CD4-positive, alpha-beta T cell treated with Interleukin-10 for 1 hour (primary cell): Measurements from ENCODE around the gene FAM180B.
"Not testable (repeated sequence)": the region's sequence is repeated elsewhere in the genome, so short reads cannot be mapped to it uniquely, and the experiment has no call there.

Experiments
- DNase-seq: peaks from one replicate; pipeline ENCODE4 v3.0.0-alpha.2; 2020

The FAM180B gene, protein sequence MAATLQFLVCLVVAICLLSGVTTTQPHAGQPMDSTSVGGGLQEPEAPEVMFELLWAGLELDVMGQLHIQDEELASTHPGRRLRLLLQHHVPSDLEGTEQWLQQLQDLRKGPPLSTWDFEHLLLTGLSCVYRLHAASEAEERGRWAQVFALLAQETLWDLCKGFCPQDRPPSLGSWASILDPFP

GRCh38 chr11:47586098-47586855 lies at the start of gene FAM180B:
FAM180B (plus strand) TSS chr11:47586678; CDS start chr11:47586769, 91 bp downstream.
- DNase-seq = no peak

- no peak for DNase-seq
Measured at GRCh38 chr11:47536915-47537314, 49.6 kb upstream of the FAM180B start.

DNA sequence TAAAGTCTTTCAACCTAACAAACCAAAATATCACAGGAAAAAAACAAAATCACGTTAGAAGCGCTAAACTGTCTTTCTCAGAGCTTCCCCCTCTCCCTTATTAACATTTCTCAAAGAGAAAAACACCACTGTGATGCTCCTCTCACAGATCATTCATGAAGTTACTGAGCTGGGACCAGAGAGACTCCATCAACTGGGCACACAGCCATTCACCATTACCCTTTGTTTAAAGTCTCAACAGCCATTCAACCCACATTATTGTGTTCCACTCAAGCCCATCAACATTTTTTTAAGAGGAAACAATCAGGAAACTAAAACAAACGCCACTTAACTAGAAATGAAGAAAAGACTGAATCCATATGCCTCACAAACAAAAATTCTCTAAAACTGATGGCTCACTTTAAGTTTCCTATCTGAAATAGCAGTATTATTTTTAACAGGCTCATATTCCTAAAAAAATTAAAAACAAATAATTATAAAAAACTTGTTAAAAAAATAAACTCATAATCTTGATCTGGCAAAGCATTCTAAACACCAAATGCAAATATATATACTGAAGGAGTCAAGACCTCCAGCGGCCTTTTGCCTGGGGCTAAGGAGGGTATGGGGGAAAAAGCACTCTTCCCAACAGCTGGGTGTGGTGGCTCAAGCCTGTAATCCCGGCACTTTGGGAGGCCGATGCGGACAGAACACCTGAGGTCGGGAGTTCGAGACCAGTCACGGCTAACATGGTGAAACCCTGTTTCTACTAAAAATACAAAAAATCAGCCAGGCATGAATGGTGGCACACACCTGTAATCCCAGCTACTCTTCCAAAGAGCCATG lies 47.5 kb upstream of the FAM180B start:
- no peak for DNase-seq

DNA sequence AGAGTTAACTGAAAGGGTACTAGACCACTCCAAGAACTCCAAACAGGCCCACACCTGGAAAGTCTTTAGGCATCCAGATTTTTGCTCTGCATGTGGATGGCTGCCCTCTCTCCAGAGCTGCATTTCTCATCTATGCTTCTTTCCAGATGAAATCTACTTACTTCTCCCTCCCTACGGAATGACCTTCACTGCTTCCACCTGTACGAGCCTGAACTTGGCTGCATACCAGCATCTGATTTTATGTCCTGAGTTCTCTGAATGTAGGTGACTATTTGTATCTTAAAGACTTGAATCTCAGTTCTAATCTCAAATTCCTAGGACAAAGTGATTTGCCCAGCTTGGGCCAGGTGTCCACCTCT lies 46.8 kb upstream of the FAM180B start:
- no peak for DNase-seq

GRCh38 chr11:47541070-47541469 lies 45.4 kb upstream of the FAM180B start:
- no peak for DNase-seq

GRCh38 chr11:47545298-47545697 lies 41.2 kb upstream of the FAM180B start:
- DNase-seq = no peak

GRCh38 chr11:47546274-47546673 lies 40.2 kb upstream of the FAM180B start:
- not testable (repeated sequence) for DNase-seq

DNA sequence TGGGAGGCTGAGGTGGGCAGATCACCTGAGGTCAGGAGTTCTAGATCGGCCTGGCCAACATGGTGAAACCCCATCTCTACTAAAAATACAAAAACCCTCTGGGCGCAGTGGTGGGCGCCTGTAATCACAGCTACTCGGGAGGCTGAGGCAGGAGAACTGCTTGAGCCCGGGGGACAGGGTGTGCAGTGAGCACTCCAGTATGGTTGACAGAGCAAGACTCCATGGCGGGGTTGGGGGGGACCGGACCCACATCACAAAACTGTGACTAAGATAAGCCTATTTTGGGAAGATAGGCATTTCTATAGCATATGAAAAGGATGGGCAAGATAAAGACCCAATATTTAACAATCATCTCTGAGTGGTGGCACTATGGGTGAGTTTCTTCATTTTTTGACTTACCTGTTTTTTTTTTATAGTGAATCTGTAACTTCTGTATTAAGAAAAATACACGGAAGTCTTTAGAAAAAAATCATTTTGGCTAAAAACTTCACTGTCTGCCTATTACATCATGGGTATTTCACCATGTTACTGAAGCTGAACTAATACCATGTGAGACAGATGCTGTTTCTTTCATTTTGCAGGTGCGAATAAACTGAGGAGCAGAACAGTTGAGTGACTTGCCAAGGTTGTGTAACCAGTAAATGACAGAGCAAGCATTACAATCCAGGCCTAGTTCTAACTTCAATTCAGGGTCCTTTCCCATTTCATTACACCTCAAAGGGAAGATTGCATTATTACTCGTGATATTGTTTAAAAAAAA lies 36.0 kb upstream of the FAM180B start:
- DNase-seq = no peak

- peak; percentile 30 for DNase-seq
Measured at GRCh38 chr11:47551086-47551485, 35.4 kb upstream of the FAM180B start.

DNA sequence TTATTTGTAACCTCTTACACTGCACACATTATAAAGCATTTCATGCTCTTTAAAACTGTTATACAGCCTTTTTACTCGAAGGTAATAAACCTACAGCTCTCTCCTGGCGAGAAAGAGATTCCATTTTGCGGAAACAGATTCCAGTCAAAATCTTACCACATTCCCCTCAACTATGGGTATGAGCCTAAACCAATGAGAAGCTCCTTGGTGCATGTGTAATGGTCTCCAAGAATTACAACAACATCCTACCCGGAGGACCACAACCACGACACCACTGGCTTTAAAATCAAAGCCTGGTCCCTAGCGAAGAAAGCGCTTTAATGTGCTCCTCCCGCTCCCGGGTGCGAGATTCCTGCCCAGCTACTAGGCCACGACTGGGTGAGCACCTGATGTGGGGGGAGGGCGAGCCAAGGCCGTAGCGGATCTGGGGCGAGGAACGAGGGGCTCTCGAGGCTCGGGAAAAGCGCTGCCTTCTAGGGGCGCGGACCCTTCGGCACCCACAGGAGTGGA lies 34.4 kb upstream of the FAM180B start:
- DNase-seq = peak; percentile 24

- peak; percentile 92 for DNase-seq
Measured at GRCh38 chr11:47552566-47553405, 33.7 kb upstream of the FAM180B start, which contains the start of gene CELF1. CELF1 (minus strand) TSS chr11:47553132; CDS start chr11:47499523, 53,609 bp downstream.

- DNase-seq = no peak
Measured at GRCh38 chr11:47553406-47553743, 33.1 kb upstream of the FAM180B start.

DNA sequence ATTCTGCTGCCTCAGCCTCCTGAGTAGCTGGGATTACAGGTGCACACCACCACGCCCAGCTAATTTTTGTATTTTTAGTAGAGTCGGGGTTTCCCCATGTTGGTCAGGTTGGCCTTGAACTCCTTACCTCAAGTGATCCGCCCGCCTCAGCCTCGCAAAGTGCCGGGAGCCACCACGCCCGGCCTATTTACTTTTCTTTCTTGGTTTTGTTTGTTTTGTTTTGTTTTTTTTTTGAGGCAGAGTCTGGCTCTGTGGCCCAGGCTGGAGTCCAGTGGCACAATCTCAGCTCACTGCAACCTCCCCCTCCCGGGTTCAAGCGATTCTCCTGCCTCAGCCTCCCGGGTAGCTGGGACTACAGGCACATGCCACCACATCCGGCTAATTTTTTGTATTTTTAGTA lies 29.5 kb upstream of the FAM180B start:
- DNase-seq = not testable (repeated sequence)

GRCh38 chr11:47558695-47559094 lies 27.8 kb upstream of the FAM180B start:
- DNase-seq = no peak

- DNase-seq = no peak
Measured at GRCh38 chr11:47560426-47560825, 26.1 kb upstream of the FAM180B start.

DNA sequence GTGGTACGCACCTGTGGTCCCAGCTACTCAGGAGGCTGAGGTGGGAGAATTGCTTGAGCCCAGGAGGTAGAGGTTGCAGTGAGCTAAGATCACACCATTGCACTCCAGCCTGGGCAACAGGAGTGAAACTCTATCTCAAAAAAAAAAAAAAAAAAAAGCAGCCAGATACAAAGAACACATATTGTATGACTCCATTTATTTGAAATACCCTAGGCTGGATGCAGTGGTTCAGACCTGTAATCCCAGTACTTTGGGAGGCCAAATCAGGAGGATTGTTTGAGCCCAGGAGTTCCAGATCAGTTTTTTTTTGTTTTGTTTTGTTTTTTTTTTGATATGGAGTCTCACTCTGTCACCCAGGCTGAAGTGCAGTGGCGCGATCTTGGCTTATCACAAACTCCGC lies 24.1 kb upstream of the FAM180B start:
- DNase-seq = not testable (repeated sequence)

- DNase-seq = not testable (repeated sequence)
Measured at GRCh38 chr11:47564366-47564765, 22.1 kb upstream of the FAM180B start.

- DNase-seq = no peak
Measured at GRCh38 chr11:47564933-47565339, 21.5 kb upstream of the FAM180B start.

DNA sequence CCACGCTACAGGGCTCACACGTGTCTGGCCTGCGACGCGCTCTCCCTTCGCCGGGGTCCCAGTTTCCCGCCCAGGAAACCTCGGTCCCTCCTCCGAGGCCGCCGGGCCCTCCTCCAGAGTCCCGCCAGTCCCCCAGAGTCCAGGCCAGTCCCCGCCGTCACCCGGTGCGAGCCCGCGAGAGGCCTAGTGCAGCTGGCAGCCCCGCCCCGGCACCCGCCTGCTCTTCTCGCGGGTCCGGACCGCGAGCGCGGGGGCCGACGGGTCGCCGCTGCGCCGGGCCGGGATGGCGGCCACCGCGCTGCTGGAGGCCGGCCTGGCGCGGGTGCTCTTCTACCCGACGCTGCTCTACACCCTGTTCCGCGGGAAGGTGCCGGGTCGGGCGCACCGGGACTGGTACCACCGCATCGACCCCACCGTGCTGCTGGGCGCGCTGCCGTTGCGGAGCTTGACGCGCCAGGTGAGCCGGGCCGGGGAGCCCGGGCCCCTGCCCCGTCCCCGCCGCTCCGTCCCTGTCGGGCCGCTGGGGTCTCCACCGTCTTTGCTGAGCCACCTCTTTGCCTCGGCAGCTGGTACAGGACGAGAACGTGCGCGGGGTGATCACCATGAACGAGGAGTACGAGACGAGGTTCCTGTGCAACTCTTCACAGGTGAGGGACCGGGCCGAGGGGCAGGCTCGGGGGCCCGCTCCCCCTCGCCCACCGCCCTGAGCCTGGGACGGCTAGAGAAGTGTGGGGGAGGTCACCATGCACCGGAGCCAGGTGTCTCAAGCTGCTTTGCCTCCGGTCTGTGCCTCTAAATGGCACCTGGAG lies 20.9 kb upstream of the FAM180B start, which contains the start of gene PTPMT1:
Gene PTPMT1 (plus strand): TSS at position 260 of the 809 bp plus-strand sequence. CDS start 24 bp downstream, at position 284.
- DNase-seq = peak; percentile 70

- DNase-seq = no peak
Measured at GRCh38 chr11:47566149-47566698, 20.3 kb upstream of the FAM180B start.
